ENCODE data around the gene SNX1. TPM values are rescaled to one million over a fixed set of nuclear protein-coding genes. Genes with fewer than 3 reads are reported as not detected.

Gene SNX1
- total and polyA plus RNA-seq, 2 of the 13 experiments (the other 11 are each of a cell fraction or from before 2014, with no cell fraction given): 29.3 to 60.1 TPM

DNA sequence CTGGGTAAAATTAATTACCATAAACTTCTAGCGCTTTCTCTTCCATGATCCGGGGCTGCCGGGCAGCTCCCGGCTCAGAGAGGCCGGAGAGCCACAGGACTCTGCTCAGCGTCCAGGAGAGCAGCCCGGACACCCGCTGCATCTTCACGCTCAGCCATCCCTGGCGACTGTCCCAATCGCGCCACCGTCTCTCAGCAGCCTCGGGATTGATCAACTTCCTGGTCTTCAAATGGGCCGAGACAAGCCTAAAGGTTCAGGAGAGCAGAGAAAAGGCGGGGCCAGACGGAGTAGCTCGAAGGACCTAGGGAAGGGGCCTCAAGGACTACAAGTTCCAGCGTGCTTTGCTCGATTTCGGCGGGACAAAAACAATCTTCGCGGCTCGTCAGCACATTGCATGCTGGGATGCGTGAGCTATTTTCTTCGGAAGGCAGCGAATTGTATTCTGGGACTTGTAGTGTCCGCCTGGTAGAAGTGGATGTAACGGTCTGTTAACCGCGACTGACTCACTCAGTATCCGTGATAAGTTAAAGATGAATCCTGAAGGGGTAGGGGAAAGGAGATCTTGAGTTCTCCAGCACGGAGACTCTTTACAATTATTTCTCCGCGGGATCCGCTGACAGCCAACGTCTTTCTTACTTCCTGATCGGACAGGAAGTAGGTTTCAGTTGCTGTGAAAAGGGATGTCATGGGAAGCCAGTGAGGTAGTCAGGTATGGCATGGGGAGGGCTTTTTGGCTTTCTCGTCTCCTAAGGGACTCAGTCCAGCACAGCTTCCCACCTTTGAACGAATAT lies 2.0 kb upstream of the SNX1 start, which contains the start of gene CIAO2A (continued):
- TF ChIP-seq, protein P1, sequence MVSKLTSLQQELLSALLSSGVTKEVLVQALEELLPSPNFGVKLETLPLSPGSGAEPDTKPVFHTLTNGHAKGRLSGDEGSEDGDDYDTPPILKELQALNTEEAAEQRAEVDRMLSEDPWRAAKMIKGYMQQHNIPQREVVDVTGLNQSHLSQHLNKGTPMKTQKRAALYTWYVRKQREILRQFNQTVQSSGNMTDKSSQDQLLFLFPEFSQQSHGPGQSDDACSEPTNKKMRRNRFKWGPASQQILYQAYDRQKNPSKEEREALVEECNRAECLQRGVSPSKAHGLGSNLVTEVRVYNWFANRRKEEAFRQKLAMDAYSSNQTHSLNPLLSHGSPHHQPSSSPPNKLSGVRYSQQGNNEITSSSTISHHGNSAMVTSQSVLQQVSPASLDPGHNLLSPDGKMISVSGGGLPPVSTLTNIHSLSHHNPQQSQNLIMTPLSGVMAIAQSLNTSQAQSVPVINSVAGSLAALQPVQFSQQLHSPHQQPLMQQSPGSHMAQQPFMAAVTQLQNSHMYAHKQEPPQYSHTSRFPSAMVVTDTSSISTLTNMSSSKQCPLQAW (CRISPR knock-in tag; IDR thresholded peaks at IDR 0.05): peak; percentile 68
- TF ChIP-seq ZNF567 (CRISPR knock-in tag; IDR thresholded peaks at IDR 0.05; ENCODE audit: borderline replicate concordance) (peak; percentile 60; the same call in 1 of the 2 replicates), LCORL (IDR thresholded peaks at IDR 0.05) (no peak), LCORL (CRISPR knock-in tag; IDR thresholded peaks at IDR 0.05) (no peak; the same call in 1 of the 2 replicates), ZNF530 (CRISPR knock-in tag; IDR thresholded peaks at IDR 0.05; ENCODE audit: low read depth) (no peak), ZNF205 (CRISPR knock-in tag; IDR thresholded peaks at IDR 0.05) (no peak), ZNF616 (CRISPR knock-in tag; IDR thresholded peaks at IDR 0.05; ENCODE audit: low read depth) (no peak), ZFP82 (CRISPR knock-in tag; IDR thresholded peaks at IDR 0.05; ENCODE audit: borderline replicate concordance) (no peak), GATAD1 (CRISPR knock-in tag; IDR thresholded peaks at IDR 0.05) (peak; percentile 86), ZNF292 (CRISPR knock-in tag; IDR thresholded peaks at IDR 0.05; ENCODE audit: borderline replicate concordance, low read depth) (no peak), STAT5B (CRISPR knock-in tag; IDR thresholded peaks at IDR 0.05) (no peak), ZNF772 (CRISPR knock-in tag; IDR thresholded peaks at IDR 0.05) (no peak; the same call in 1 of the 2 replicates), ZNF552 (CRISPR knock-in tag; IDR thresholded peaks at IDR 0.05; ENCODE audit: borderline replicate concordance) (no peak), ZNF75D (CRISPR knock-in tag; IDR thresholded peaks at IDR 0.05; ENCODE audit: borderline replicate concordance) (no peak), ZNF782 (CRISPR knock-in tag; IDR thresholded peaks at IDR 0.05; ENCODE audit: borderline replicate concordance) (no peak; the same call in 1 of the 2 replicates), ZNF562 (CRISPR knock-in tag; IDR thresholded peaks at IDR 0.05; ENCODE audit: borderline replicate concordance) (no peak), MZF1 (CRISPR knock-in tag; IDR thresholded peaks at IDR 0.05; ENCODE audit: borderline replicate concordance) (no peak), ZKSCAN1 (IDR thresholded peaks at IDR 0.05; ENCODE audit: low read length) (no peak), SRSF1 (optimal IDR thresholded peaks at IDR 0.05; ENCODE audit: low read depth, low read length) (no peak), FOSL1 (CRISPR knock-in tag; IDR thresholded peaks at IDR 0.05; ENCODE audit: borderline replicate concordance) (no peak), ZNF781 (CRISPR knock-in tag; IDR thresholded peaks at IDR 0.05; ENCODE audit: borderline replicate concordance, not compliant biosample characterization) (peak; percentile 15), MEIS2 (CRISPR knock-in tag; IDR thresholded peaks at IDR 0.05) (peak; percentile 79)
- TF ChIP-seq, protein P2, sequence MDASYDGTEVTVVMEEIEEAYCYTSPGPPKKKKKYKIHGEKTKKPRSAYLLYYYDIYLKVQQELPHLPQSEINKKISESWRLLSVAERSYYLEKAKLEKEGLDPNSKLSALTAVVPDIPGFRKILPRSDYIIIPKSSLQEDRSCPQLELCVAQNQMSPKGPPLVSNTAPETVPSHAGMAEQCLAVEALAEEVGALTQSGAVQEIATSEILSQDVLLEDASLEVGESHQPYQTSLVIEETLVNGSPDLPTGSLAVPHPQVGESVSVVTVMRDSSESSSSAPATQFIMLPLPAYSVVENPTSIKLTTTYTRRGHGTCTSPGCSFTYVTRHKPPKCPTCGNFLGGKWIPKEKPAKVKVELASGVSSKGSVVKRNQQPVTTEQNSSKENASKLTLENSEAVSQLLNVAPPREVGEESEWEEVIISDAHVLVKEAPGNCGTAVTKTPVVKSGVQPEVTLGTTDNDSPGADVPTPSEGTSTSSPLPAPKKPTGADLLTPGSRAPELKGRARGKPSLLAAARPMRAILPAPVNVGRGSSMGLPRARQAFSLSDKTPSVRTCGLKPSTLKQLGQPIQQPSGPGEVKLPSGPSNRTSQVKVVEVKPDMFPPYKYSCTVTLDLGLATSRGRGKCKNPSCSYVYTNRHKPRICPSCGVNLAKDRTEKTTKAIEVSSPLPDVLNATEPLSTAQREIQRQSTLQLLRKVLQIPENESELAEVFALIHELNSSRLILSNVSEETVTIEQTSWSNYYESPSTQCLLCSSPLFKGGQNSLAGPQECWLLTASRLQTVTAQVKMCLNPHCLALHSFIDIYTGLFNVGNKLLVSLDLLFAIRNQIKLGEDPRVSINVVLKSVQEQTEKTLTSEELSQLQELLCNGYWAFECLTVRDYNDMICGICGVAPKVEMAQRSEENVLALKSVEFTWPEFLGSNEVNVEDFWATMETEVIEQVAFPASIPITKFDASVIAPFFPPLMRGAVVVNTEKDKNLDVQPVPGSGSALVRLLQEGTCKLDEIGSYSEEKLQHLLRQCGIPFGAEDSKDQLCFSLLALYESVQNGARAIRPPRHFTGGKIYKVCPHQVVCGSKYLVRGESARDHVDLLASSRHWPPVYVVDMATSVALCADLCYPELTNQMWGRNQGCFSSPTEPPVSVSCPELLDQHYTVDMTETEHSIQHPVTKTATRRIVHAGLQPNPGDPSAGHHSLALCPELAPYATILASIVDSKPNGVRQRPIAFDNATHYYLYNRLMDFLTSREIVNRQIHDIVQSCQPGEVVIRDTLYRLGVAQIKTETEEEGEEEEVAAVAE (CRISPR knock-in tag; IDR thresholded peaks at IDR 0.05; ENCODE audit: borderline replicate concordance): peak; percentile 61; the same call in 1 of the 2 replicates

Measured in HepG2 (cell line).